Thyroid gland (tissue), 4 donors: ENCODE measurements around the gene CTRB2.

Source experiments
- POLR2A ChIP-seq, 2 donors: fragments of 450-650 bp; IDR thresholded peaks; one replicate each; pipeline ENCODE4 v1.6.1; 2017; ENCODE audit warnings: antibody characterized with exemption in 2 of 2, mild to moderate bottlenecking in 2 of 2, moderate library complexity in 1 of 2
- TF ChIP-seq, protein P1 (sequence below), 6 experiments: fragments of 200-600 bp in 3 of 6; fragments of 450-650 bp in 3 of 6; sonication (generic) in 3 of 6; IDR thresholded peaks; one replicate each; pipeline ENCODE4 v1.5.1; 2016 to 2019; ENCODE audit warnings: antibody characterized with exemption in 6 of 6, mild to moderate bottlenecking in 2 of 6, inconsistent platforms in 1 of 6, moderate library complexity in 1 of 6

DNA sequence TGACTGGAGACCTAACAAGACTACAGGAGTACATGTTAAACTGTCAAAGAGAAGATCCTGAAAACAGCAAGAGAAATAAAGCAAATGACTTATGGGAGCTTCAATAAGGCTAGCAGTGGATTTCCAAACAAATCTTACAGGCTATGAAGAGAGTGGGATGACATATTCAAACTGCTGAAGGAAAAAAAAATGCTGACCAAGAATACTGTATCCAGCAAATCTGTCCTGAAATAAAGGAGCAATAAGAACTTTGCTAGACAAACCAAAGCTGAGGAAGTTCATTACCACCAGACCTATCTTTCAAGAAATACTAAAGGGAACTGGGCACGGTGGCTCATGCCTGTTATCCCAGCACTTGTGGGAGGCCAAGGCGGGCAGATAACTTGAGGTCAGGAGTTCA, 30.0 kb downstream of the CTRB2 start:
- TF ChIP-seq, protein P1, sequence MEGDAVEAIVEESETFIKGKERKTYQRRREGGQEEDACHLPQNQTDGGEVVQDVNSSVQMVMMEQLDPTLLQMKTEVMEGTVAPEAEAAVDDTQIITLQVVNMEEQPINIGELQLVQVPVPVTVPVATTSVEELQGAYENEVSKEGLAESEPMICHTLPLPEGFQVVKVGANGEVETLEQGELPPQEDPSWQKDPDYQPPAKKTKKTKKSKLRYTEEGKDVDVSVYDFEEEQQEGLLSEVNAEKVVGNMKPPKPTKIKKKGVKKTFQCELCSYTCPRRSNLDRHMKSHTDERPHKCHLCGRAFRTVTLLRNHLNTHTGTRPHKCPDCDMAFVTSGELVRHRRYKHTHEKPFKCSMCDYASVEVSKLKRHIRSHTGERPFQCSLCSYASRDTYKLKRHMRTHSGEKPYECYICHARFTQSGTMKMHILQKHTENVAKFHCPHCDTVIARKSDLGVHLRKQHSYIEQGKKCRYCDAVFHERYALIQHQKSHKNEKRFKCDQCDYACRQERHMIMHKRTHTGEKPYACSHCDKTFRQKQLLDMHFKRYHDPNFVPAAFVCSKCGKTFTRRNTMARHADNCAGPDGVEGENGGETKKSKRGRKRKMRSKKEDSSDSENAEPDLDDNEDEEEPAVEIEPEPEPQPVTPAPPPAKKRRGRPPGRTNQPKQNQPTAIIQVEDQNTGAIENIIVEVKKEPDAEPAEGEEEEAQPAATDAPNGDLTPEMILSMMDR (IDR thresholded peaks at IDR 0.05): no peak
- no peak for TF ChIP-seq POLR2A (IDR thresholded peaks at IDR 0.05)
